ENCODE measurements around the gene HOXC9. TPM values are rescaled to one million over a fixed set of nuclear protein-coding genes. Genes with fewer than 3 reads are reported as not detected.
A peak's percentile ranks its signal among the peaks of the same experiment; 100 is the strongest.

HOXC9 gene
- total and polyA plus RNA-seq, 9 of the 15 experiments (the other 6 are each of a cell fraction or from before 2014, with no cell fraction given): 1.1 to 10.5 (median 9.3) TPM

DNA sequence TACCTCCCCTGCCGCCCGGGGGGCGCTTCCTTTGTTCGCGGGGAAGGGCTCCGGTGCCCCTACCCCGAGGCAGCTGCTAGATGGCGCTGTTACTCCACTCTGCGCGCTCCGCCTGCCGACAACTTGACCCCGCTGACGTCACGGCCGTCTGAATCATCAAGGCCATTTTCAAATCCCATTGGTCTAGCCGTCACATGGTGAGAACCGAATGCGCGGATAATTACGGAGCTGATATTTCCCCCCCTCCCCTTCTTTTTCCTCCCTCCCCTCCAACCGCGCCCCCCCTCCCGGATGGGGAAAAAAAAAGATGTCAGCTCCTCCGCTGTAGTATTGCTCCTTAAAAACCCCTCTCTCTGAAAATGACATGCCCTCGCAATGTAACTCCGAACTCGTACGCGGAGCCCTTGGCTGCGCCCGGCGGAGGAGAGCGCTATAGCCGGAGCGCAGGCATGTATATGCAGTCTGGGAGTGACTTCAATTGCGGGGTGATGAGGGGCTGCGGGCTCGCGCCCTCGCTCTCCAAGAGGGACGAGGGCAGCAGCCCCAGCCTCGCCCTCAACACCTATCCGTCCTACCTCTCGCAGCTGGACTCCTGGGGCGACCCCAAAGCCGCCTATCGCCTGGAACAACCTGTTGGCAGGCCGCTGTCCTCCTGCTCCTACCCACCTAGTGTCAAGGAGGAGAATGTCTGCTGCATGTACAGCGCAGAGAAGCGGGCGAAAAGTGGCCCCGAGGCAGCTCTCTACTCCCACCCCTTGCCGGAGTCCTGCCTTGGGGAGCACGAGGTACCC is 14.9 kb upstream of the HOXC9 start, which contains the start of gene HOXC10 (continued):
- TF ChIP-seq, protein P1, sequence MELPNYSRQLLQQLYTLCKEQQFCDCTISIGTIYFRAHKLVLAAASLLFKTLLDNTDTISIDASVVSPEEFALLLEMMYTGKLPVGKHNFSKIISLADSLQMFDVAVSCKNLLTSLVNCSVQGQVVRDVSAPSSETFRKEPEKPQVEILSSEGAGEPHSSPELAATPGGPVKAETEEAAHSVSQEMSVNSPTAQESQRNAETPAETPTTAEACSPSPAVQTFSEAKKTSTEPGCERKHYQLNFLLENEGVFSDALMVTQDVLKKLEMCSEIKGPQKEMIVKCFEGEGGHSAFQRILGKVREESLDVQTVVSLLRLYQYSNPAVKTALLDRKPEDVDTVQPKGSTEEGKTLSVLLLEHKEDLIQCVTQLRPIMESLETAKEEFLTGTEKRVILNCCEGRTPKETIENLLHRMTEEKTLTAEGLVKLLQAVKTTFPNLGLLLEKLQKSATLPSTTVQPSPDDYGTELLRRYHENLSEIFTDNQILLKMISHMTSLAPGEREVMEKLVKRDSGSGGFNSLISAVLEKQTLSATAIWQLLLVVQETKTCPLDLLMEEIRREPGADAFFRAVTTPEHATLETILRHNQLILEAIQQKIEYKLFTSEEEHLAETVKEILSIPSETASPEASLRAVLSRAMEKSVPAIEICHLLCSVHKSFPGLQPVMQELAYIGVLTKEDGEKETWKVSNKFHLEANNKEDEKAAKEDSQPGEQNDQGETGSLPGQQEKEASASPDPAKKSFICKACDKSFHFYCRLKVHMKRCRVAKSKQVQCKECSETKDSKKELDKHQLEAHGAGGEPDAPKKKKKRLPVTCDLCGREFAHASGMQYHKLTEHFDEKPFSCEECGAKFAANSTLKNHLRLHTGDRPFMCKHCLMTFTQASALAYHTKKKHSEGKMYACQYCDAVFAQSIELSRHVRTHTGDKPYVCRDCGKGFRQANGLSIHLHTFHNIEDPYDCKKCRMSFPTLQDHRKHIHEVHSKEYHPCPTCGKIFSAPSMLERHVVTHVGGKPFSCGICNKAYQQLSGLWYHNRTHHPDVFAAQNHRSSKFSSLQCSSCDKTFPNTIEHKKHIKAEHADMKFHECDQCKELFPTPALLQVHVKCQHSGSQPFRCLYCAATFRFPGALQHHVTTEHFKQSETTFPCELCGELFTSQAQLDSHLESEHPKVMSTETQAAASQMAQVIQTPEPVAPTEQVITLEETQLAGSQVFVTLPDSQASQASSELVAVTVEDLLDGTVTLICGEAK (IDR thresholded peaks at IDR 0.05): no peak
- TF ChIP-seq, protein P1 (CRISPR knock-in tag; IDR thresholded peaks at IDR 0.05): no peak
- TF ChIP-seq ZNF551 (CRISPR knock-in tag; IDR thresholded peaks at IDR 0.05) (no peak), ZNF282 (CRISPR knock-in tag; IDR thresholded peaks at IDR 0.05) (no peak), ZBED1 (IDR thresholded peaks at IDR 0.05) (no peak), RBM14 (IDR thresholded peaks at IDR 0.05; ENCODE audit: borderline replicate concordance, insufficient read depth, low read depth, low read length) (no peak), ZNF589 (CRISPR knock-in tag; IDR thresholded peaks at IDR 0.05; ENCODE audit: low read depth) (peak; percentile 39; the same call in 1 of the 2 replicates), STAG1 (CRISPR knock-in tag; IDR thresholded peaks at IDR 0.05; ENCODE audit: borderline replicate concordance) (peak; percentile 71; the same call in 1 of the 2 replicates), ZBTB7A (IDR thresholded peaks at IDR 0.05; ENCODE audit: borderline replicate concordance, control insufficient read depth, low read depth, low read length) (peak; percentile 91), CC2D1A (IDR thresholded peaks at IDR 0.05) (peak; percentile 65), CXXC5 (CRISPR knock-in tag; IDR thresholded peaks at IDR 0.05) (peak; percentile 56), SREBF1 (IDR thresholded peaks at IDR 0.05; ENCODE audit: borderline replicate concordance, low read depth, low read length) (0 out of 2 replicates have a peak, but pooled peaks have one; percentile 28), SMC3 (conservative IDR thresholded peaks at IDR 0.05; ENCODE audit: insufficient read depth, low read depth, low read length) (peak; percentile 81), PCBP1 (IDR thresholded peaks at IDR 0.05; ENCODE audit: low read depth, low read length, poor library complexity, severe bottlenecking) (peak; percentile 29)
- TF ChIP-seq, protein P2, sequence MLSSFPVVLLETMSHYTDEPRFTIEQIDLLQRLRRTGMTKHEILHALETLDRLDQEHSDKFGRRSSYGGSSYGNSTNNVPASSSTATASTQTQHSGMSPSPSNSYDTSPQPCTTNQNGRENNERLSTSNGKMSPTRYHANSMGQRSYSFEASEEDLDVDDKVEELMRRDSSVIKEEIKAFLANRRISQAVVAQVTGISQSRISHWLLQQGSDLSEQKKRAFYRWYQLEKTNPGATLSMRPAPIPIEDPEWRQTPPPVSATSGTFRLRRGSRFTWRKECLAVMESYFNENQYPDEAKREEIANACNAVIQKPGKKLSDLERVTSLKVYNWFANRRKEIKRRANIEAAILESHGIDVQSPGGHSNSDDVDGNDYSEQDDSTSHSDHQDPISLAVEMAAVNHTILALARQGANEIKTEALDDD (IDR thresholded peaks at IDR 0.05): no peak
- TF ChIP-seq, protein P3, sequence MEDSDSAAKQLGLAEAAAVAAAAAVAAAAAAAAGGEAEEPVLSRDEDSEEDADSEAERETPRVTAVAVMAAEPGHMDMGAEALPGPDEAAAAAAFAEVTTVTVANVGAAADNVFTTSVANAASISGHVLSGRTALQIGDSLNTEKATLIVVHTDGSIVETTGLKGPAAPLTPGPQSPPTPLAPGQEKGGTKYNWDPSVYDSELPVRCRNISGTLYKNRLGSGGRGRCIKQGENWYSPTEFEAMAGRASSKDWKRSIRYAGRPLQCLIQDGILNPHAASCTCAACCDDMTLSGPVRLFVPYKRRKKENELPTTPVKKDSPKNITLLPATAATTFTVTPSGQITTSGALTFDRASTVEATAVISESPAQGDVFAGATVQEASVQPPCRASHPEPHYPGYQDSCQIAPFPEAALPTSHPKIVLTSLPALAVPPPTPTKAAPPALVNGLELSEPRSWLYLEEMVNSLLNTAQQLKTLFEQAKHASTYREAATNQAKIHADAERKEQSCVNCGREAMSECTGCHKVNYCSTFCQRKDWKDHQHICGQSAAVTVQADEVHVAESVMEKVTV (CRISPR knock-in tag; IDR thresholded peaks at IDR 0.05): peak; percentile 74
